Measurements from ENCODE around the gene PSME3IP1.

PSME3IP1 gene

GRCh38 chr16:57102888-57103851 is 82.7 kb downstream of the PSME3IP1 start:
- peaks cover 39% of the 10 kb centered on the region for H3K4me1 ChIP-seq (ENCODE audit: insufficient read depth, insufficient read length)
- H3K36me3 ChIP-seq (ENCODE audit: insufficient read depth, insufficient read length, low read length), result peaks cover 9% of the 10 kb centered on the region
- peak overlapping the region; percentile 61 for H3K9ac ChIP-seq (ENCODE audit: insufficient read length, low read depth)
- H3K27me3 ChIP-seq (ENCODE audit: insufficient read depth, insufficient read length), result no peaks in the 10 kb centered on the region
- no peak for TF ChIP-seq ZNF274 (IDR thresholded peaks at IDR 0.05; ENCODE audit: low read depth, low read length)
- TF ChIP-seq YY1 (IDR thresholded peaks at IDR 0.05; ENCODE audit: insufficient read depth, insufficient read length), result no peak
- no peak for TF ChIP-seq SUZ12 (IDR thresholded peaks at IDR 0.05; ENCODE audit: extremely low read depth, insufficient read depth, insufficient read length)
- H3K9me3 ChIP-seq (ENCODE audit: insufficient read depth, low read length), result no peaks in the 10 kb centered on the region
- DNase-seq (ENCODE audit: low read depth, low spot score), result no peak
- no peak overlapping the region for H3K4me3 ChIP-seq (ENCODE audit: insufficient read length, low read depth)

Measured in NT2/D1 (cell line).